ENCODE results near the gene RIN1. TPM values are rescaled to one million over a fixed set of nuclear protein-coding genes. Genes with fewer than 3 reads are reported as not detected.

RIN1 gene
- total and polyA plus RNA-seq, 2 of the 13 experiments (the other 11 are each of a cell fraction or from before 2014, with no cell fraction given), result 2.4 to 4.1 TPM

DNA sequence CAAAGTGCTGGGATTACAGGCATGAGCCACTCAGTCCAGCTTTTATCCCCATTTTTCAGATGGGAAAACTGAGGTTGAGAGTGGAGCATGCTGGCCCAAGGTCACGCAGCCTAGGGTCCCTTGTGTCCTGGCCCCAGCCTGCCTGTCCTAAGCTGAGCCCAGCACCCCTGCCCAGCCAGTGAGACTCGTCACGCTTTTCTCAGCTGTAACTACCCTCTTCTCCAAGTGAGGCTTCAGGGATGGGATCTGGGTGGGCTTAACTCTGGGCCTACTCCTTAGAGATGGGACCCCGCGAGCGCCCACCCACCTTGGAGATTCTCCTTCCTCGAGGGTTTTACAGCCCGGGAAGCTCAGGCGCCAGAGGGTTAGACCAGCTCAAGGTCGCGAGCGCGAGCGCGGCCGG is 44.9 kb downstream of the RIN1 start (continued):
- TF ChIP-seq, protein P1, sequence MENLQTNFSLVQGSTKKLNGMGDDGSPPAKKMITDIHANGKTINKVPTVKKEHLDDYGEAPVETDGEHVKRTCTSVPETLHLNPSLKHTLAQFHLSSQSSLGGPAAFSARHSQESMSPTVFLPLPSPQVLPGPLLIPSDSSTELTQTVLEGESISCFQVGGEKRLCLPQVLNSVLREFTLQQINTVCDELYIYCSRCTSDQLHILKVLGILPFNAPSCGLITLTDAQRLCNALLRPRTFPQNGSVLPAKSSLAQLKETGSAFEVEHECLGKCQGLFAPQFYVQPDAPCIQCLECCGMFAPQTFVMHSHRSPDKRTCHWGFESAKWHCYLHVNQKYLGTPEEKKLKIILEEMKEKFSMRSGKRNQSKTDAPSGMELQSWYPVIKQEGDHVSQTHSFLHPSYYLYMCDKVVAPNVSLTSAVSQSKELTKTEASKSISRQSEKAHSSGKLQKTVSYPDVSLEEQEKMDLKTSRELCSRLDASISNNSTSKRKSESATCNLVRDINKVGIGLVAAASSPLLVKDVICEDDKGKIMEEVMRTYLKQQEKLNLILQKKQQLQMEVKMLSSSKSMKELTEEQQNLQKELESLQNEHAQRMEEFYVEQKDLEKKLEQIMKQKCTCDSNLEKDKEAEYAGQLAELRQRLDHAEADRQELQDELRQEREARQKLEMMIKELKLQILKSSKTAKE (CRISPR knock-in tag; IDR thresholded peaks at IDR 0.05; ENCODE audit: borderline replicate concordance), result no peak

DNA sequence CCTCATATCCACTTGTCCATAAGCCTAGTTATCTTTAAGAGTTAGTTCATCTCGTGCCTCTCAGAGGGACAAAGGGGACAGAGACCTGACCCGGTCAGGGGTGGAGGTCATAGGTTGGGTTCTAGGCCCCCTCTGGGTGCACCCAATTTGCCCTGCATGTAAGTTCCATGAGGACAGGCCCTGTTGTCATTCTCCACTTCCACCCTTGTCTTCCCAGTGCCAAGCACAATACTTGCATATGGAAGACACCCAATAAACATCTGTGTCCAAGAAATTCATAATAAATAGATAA is 46.0 kb downstream of the RIN1 start:
- CTCF ChIA-PET (ENCODE audit: low intra/inter-chr PET ratio, low total read pairs), result no interaction called here
- ATAC-seq, result no peak
- H3K27me3 ChIP-seq (ENCODE audit: control insufficient read depth in 1 of 2, insufficient read depth in 2 of 2, low read length in 2 of 2), result peaks cover 0 to 24% of the 10 kb centered on the region in 2 experiments; a peak in 4 of 5 replicates
- peaks cover 58% of the 10 kb centered on the region for H3K4me1 ChIP-seq (ENCODE audit: insufficient read depth, low read length)
- H3K9me3 ChIP-seq (ENCODE audit: low read length), result no peaks in the 10 kb centered on the region
- no peaks in the 10 kb centered on the region for H4K20me1 ChIP-seq (ENCODE audit: insufficient read depth, low read length)
- H3K79me2 ChIP-seq (ENCODE audit: insufficient read depth, low read length), result peaks cover 29% of the 10 kb centered on the region
- in situ Hi-C loops (cut with HindIII; ENCODE audit: extremely low pct_ligation_motif_present, low pct_unique_long_range_greater_than_20kb) (loop anchor here (5.0 kb wide), 1 partner anchor 37 kb away; no protein-coding TSS in a partner anchor), intact Hi-C loops (cut with micrococcal nuclease; ENCODE audit: unreplicated experiment) (no loop called here)
- no peak overlapping the region for H2AFZ ChIP-seq (ENCODE audit: low read length)
- FAIRE-seq, result no peak
- peak overlapping the region; percentile 96 for H3K9ac ChIP-seq (ENCODE audit: insufficient read depth, low read depth, low read length)
- peaks cover 3 to 17% of the 10 kb centered on the region in 2 experiments; a peak in 4 of 5 replicates for H3K36me3 ChIP-seq (replicated peaks in 1 of 2; ENCODE audit: control insufficient read depth in 1 of 2, insufficient read depth in 2 of 2, low read length in 2 of 2)
- DNase-seq (ENCODE audit: low spot score), result no peak
- peak overlapping the region; percentile 74 to 95 (median 78) for H3K4me3 ChIP-seq (replicated peaks in 1 of 3; ENCODE audit: insufficient read depth in 1 of 3, low read depth in 2 of 3, low read length in 3 of 3)
- POLR2A ChIA-PET, result interaction anchor here (0.7 to 5.7 kb wide), 2 partner anchors 8 to 21 kb away, joined by 3 to 121 read pairs; no protein-coding TSS in a partner anchor
- H3K27ac ChIP-seq (ENCODE audit: extremely low read length, insufficient read depth, low read length), result no peak overlapping the region
- WGBS (ENCODE audit: low lambda C conversion rate), result 25% methylated on average over 2 of the region's 2 CpGs
- H3K4me2 ChIP-seq (ENCODE audit: low read depth, low read length), result peak overlapping the region; percentile 88
- TF ChIP-seq LCORL (IDR thresholded peaks at IDR 0.05) (no peak), LCORL (CRISPR knock-in tag; IDR thresholded peaks at IDR 0.05) (peak; percentile 11), LBX2 (CRISPR knock-in tag; IDR thresholded peaks at IDR 0.05; ENCODE audit: borderline replicate concordance) (no peak), BCL6 (CRISPR knock-in tag; IDR thresholded peaks at IDR 0.05) (peak; percentile 5; the same call in 1 of the 2 replicates)
- BruUV-seq (replicated peaks), result no TSS peak

Data from HepG2 (cell line).